ENCODE measurements around the gene KPTN.

The KPTN gene

DNA sequence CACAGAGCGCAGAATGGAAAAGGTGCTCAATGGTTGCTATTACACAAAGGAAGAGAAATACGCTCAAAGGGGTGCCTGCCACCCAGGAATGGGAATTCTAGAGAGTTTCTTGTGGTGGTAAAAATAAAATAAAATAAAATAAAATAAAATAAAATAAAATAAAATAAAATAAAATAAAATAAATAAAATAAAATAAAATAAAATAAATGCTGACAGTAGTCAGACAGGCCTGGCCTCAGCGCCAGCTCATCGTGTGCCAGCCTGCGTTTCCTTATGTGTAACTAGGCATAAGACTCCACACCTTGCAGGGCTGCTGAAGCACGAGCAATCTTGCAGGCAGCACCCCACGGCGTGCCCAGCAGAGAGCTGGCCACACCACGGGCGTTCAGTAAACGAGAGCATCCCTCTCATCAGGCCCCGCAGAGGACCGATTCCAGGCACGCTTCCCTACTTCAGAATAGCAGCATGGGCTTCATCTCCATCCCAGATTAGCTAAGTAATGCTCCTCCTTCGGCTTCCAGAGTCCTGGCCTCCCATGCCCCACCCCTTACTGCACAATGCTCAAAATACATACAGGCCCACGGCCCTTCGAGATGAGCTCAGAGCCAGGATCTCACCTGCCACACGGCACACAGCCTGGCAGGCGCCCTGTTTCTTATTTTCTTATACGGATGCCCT, 25.3 kb upstream of the KPTN start:
- no peak for DNase-seq (ENCODE audit: low read depth in 2 of 2)

DNA sequence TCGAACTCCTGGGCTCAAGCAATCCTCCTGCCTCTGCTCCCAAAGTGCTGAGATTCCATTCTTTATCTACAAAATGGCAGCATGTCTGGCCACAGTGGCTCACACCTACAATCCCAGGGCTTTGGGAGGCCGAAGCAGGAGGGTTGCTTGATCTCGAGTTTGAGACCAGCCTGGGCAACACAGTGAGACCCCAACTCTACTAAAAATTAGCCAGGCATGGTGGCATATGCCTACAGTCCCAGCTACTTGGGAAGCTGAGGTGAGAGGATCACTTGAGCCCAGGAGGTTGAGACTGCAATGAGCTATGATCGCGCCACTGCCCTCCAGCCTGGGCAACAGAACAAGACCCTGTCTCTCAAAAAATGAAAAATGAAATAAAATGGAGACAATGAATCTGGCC, 24.7 kb upstream of the KPTN start:
- DNase-seq (ENCODE audit: low read depth in 2 of 2): no peak

DNA sequence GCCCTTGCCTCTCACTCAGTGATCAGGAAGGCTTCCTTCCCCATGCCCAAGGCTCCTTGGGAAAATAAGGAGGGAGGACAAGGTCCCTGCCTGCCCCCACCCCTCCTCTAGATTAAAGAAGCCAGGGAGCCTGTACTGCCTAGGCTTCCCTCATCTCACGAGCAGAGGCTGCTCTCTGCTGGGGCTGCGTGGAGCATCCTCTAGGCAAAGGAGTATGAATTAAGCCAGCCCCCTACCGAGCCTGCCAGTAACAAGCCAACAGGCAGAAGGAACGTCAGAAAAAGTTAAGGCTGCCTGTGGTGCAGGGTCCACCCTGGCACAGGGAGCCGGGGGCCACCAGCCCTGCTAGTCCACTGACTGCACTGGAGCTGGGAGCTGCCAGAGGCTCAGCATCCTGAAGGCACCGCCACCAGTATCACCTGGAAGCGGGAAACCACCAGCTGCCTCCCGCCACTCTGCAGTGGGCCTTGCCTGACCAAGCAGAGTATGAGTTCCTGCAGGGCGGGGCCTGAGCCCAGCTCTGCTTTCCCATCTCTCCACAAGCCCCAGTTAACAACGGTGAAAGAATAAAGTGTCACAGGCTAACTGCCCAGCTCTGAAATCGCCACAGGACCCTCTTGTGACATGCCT, 24.0 kb upstream of the KPTN start:
- DNase-seq (ENCODE audit: low read depth in 2 of 2): no peak

DNA sequence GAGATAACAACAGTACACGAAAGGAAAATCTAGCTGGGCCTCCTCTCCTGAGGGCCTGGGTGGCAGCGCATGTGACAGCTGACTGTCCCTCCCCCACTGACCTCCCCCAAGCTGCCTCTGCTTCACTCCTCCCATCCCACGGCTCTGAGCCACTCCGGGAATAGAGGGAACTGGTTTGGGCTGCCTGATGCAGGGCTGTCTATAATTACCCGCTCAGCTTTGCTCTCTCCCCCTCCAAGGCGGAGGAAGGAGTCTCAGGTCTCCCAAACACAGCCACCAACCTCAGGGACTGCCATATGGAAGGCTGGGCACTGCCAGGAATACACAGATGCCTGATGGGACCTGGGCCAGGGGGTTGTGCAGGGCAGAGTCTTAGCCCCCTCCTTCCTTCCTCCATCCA, 23.0 kb upstream of the KPTN start:
- no peak for DNase-seq (ENCODE audit: low read depth in 2 of 2)

DNA sequence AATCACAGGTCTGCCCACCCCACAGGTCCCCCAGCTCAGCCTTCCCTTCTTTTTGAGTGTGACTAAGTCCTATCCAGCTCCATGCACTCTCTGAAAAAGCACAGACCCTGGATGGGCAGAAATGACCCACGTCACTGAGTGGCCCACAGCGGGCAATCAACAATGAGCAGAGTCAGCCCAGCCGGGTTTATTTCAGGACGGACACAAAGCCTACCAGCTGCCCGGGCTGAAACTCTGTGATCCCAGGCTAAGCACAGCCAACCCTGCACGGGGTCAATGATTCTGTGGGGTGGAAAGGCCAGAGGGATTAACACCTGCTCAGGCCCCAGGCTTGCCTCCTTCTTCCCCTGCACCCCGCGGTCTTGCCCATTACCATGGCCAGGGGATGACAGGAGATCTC, 22.4 kb upstream of the KPTN start:
- DNase-seq (ENCODE audit: low read depth in 2 of 2): no peak

DNA sequence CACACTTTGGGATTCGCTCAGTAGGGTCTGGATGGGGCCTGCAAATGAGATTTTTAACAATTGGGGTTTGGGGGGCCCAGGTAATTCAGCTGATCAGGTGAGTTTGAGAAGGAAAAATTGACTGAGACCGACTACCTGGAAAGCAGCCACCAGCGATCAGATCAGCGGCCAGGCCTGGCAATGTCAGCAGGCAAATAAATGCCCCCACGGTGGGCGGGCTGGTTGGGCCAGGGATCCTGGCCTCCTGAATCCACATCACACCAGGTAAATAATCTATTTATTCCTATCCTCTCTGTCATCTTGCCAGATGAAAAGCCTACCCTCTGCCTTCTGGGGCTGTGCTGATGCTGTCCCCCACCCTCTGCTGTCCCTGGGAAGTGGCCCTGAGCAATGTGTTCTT, 21.5 kb upstream of the KPTN start:
- DNase-seq (ENCODE audit: low read depth in 2 of 2): no peak

DNA sequence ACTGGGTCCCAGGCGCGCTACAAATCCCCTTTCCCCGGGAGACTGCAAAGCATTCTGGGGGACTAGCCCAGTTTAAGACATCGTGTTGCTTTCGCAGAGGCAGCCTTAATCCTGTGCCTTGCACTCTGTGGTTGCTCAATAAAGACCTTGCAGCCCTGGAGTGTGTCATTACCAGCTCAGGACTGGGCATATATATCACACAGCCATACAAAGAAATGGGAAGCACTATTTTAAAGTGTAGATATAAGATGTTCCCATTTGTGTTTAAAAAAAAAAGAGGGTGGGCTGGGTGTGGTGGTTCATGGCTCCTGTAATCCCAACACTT, 19.8 kb upstream of the KPTN start:
- no peak for DNase-seq (ENCODE audit: low read depth in 2 of 2)

DNA sequence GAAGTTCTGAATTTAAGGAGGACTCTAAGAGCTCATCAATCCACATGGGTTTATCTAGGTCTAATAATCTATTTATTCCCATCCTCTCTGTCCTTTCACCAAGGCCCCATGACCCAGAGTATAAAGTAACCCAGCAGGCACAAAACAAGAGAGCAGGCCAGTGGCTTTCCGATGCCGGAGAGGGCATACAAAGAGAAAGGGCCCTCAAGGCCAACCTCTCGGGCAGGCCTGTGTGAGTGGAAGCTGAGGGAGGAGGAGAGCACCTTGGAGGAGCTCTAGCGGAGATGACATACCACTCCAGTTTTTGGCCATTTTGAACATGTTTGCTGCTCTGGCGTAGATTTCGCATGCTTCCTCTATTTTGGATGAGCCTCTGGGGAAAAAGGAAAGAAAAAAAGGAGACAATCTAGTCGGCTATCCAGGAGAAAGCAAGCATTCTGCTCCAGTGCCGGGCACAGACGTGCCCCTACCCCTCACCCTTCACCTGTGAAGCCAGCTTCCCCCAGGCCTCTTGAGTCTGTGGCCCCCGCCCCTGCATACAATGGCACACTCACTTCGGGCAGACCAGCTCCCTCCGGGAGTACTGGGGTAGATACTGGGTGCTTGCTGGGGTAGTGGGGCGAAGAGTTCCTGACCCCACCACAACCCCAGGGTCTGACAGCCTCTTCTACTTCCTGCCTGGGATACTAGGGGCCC, 19.3 kb upstream of the KPTN start:
- no peak for DNase-seq (ENCODE audit: low read depth in 2 of 2)

DNA sequence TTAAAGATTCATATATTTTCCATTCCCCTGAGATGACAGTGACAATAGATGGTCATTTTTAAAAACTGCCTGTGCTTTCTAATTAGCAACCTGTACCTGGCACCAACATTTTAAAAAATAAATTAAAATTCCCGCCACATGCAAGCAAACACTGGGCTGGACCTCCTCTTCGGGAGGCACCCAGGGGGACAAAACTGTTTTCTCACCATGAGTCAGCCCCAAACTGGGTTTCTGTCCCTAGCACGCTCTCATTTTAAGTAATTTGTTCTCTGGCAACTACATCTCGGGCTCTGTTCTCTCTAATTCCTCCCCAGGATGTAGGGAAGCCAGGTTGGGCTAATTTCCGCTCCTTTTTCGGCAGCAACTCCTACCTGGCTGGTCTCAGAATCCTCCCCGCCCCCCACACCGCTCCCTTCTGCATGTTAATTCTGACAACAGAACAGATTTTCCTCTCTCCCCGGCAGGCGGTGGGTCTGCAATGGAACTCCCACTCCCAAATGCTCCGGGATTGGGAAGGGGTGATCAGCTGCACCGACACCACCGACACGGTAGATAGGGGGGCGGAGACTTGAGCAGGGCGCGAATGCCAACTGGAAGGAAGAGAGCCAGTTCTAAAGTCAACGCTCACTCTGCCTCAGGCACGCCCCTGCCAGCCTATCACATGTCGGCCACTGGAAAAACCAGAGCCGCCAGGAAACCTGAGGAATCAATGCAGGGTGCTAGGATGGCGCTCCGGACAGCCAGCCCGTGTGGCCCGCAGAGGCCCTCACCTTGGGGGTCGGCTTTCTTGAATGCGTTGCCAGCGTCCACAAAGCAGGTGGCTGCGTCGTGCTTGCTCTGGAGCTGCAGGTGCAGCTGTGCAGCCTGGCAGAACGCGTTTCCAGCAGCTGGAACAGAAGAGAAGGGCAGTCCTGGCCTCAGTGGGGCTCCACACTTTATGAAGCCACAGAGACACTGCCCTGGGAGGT, 16.1 kb upstream of the KPTN start:
- no peak for DNase-seq (ENCODE audit: low read depth in 2 of 2)

DNA sequence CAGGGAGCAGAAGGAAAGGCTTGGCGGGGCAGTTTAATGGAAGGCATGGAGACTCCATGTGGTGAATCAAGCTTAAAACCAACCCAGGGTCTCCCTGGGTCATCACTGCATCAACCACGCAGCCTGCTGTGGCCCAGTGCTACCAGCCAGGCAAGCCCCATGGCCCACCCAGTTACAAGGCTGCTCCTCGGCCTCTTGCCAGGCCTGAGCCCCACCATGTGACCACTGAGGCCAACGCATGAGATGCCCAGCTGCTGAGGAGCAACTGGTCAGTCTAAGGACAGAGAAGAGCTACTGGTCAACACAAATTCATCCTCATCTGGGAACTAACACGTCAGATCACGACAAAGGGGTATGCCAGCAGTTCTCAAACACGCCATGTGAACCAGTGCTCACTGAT, 15.4 kb upstream of the KPTN start:
- no peak for DNase-seq (ENCODE audit: low read depth in 2 of 2)

DNA sequence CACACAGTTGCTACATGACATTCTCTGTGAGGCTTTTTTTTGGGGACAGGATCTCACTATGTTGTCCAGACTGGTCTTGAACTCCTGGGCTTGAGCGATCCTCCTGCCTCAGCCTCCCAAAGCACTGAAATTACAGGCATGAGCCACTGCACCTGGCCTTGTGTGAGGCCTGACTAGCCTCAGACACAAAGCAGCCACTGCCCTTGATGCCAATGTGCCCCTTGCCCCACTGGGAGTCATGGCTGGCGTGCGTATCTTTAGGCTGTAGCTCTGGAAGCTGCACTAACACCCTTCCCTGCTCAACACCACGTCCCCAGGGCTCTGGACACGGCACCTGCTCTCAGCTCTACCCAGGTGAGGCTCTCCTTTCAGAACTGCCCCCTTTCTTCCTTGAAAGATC, 14.5 kb upstream of the KPTN start:
- DNase-seq (ENCODE audit: low read depth in 2 of 2): no peak

DNA sequence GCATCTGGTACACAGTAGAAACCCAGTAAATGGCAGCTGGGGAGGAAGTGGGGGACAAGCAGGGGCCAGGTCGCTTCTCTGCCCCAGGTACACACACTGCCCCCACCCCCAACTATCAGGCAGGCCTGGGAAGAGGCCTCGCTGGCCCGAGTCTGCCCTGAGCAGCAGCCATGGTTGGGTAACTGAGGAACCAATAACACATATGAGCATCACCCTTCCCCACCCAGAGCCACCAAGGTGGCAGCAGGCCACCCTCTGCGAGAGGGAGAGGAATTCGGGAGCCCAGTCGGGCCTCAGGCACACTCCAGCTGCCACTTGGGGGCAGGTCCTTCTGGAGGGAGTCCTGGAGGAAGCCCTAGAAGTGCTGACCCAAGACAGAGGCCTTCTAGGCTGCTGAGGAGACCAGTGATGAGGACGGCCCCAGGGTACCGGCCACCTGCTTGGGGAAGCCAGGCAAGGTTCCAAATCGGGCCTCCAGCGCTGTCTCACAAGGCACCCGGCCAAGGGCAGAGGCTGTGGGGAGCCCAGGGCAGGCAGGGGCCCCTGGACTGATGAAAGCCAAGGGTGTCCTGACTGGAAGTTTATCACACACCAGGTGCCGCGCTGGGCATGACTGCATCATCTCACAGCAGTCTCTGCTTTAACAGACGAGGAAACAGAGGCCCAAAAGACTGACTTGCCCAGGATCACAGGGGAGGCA, 14.0 kb upstream of the KPTN start:
- DNase-seq (ENCODE audit: low read depth in 2 of 2): no peak

DNA sequence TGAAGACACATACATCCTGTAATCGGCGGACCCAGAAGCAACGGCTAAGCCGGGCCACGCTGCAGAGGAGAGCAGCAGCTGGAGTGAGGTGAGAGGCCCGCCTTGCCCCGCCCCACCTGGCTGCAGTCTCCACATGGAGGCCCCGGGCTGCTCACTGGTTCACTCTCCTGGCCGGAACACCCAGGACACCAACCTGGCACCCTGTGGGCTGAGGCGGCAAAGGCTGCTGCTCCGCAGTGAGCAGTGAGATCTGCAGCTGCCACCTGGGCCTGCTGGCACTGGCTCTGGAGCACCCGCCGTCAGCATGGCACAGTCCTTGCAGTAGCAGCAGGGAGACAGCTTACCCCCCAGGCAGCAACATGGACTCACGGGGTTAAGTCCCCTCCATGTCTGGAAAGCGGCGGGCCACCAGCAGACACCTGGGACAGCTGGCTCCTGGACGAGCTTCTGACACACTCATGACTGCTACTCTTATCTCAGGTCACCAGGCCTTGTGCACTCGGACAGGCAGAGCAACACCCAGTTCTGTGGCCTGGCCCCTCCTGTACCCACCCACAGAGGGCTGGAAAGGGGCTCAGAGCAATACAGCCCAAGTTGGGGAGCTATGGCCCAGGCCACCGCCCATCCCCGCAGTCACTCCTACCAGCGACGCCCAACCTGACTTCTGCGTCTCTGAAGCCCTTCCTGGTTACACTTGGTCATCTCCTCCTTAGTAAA, 13.2 kb upstream of the KPTN start:
- DNase-seq (ENCODE audit: low read depth in 2 of 2): no peak

DNA sequence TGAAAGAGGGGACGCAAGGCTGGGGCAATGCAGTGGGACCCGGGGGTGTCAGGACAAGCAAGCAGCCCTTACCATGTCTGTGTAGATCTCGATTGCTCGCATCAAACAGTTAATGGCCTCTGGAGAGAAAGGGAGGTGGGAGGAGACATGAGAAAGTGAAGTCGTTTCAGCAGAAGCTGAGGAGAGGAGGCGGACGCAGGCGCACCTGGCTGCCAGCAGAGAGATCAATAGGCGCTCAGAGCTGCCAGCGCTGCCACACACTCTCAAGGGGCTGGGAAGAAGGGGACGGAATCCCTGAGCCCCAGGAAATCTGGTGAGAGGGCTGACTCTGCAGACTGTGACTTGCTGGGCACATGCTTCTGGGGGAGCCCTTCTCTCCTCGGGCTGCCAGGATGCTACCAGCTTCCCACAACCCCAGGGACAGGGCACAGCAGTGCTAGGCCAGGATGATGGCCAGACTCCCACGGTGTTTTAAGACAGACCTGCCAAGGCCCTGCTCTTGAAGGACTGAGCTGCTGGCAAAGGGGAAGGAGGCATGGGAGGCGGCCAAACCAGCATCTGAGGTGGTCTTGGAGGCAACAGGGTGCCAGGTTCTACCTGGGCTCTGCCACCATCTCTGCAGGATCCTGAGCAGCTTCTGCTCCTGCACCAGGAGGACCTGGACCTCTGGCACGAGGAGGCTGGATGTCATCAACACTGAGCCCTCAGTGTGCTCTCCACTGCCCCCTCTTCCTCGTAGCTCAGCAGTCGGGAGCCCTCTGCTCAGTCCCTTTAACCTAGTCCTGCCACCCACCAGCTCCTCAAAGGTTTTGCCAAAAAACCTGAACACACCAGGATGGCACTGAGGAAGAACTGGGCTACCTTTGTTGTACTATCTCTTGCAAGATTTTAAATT, 11.7 kb upstream of the KPTN start:
- DNase-seq (ENCODE audit: low read depth in 2 of 2): no peak

DNA sequence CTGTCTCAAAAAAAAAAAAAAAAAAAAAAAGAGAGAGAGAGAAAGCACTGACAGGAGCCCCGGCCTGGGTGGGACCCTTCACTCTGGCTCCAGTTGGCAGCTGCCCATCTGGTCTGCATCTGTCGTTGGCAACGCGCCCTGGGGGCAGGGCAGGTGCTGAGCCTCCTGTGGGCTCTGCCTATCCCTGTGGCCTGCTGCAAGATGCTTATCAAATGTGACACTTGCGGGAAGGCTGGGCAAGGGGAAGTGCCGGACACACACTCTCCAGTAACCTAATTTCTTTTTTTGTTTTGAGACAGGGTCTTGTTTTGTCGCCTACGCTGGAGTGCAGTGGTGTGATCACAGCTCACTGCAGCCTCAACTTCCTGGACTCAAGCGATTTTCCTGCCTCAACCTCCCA, 10.7 kb upstream of the KPTN start:
- no peak for DNase-seq (ENCODE audit: low read depth in 2 of 2)

DNA sequence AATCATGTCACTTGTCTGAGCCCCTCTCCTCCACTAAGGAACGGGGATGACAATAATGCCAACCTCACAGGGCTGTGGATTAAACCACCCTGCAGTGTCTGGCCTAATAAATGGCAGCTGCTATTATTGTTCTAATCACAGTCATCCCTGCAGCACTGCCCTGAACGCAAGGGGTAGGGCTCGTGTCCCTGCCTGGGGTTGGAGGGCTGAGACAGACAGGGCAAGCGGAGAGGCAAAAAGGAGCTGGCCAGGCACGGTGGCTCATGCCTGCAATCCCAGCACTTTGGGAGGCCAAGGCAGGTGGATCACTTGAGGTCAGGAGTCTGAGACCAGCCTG, 10.2 kb upstream of the KPTN start:
- no peak for DNase-seq (ENCODE audit: low read depth in 2 of 2)

DNA sequence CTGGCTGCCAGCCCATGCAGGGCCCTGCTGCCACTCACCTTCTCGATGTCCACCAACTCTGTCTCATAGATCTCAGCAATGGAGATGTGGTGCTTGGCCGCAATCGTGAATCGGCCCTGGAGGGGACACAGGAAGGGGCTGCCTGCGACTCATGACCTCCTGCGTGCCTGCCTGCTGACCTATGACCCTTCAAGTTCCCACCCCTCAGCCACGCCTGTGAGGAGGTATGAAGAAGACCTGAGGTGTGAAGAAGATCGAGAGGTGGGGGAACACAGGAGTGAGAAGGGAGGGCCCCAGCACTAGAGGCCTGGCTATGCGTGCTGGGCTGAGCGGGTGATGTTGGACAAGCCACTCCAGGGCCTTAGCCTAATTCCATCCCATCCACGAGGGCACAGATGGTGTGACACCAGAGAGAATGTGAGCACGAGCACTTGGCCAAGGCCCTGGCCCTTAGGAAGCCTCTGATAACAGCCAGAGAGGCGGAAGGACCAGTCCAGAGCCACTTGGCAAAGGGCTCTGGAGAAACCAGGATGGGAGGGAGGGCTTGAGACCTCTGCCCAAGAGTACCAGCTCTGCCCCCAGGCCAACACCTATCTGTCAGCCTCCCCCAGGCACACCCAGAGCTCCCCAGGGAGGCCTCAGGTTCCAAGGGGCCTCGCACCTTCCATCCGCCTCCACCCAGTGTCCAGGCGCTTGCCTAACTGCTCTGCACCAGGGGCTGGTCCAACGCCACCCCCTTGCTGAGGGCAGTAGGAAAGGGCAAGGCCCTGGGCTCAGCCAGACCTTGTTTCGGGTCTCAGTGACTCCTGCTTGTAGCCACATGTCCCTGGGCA, 9.6 kb upstream of the KPTN start:
- DNase-seq (ENCODE audit: low read depth in 2 of 2): no peak

DNA sequence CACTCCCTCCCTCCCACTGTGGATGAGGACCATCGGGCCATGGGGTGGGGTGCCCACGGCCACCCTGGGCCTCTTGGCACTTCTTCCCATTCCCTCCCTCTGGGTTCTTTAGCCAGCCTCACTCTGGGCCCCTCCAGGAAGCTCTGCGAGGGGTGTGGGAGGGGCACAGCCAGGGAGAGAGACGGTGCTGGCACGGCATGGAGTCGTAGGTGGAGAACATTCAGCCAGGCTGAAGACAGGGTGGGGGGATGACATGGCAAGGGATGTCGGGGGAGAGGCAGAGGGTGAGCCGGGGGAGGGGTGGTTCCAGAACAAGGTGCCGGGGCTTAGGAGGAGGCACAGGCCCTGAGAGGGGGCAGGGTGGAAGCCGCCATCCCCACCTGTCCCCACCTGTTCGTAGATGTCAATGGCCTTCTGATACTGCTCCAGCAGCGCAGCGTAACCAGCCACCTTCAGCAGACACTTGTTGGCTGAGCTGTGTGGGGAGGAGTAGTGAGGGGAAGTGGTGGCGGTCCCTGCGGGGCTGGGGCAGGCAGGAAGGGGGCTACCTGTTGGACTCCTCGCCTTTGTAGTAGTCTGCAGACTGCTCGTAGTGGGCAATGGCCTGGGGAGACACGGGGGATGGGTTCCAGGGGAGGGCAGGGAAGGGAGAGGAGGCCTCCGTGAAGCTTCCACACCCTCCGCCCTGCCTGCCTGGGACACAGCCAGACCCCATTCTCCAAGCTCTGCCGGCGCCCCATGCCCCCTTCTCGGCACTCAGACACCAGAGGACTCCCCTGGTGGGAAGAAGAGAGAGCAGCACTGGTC, 8.8 kb upstream of the KPTN start:
- no peak for DNase-seq (ENCODE audit: low read depth in 2 of 2)

Data from stimulated activated CD4-positive, alpha-beta T cell treated with anti-CD3 and anti-CD28 coated beads, Interleukin-15, amount 100 ng/mL, for 48 hours (primary cell).